Spleen (tissue), 11 donors: ENCODE data around the gene MAP4K2. TPM values are rescaled to one million over a fixed set of nuclear protein-coding genes. Genes with fewer than 3 reads are reported as not detected.

Source experiments
- DNase-seq: peaks from one replicate; pipeline ENCODE4 v3.0.0-alpha.2; 2020
- H3K27ac ChIP-seq, 8 donors: fragments of 200-600 bp; sonication (generic) in 7 of 8; 1 replicate in 4 of 8; 2 replicates in 4 of 8; pipeline versions ENCODE4 v1.5.0 to v1.8.0; 2016 to 2021; ENCODE audit warnings: inconsistent platforms in 4 of 8, mild to moderate bottlenecking in 4 of 8, moderate library complexity in 1 of 8
- H3K27me3 ChIP-seq, 7 donors: fragments of 200-600 bp; sonication (generic) in 6 of 7; replicated peaks in 1 of 7; 1 replicate in 4 of 7; 2 replicates in 3 of 7; pipeline versions ENCODE4 v1.5.0 to v1.8.0; 2016 to 2021; ENCODE audit warnings: inconsistent platforms in 3 of 7, mild to moderate bottlenecking in 1 of 7
- H3K36me3 ChIP-seq, 6 donors: fragments of 200-600 bp; sonication (generic) in 5 of 6; 1 replicate in 4 of 6; 2 replicates in 2 of 6; pipeline versions ENCODE4 v1.5.0 to v1.8.0; 2016 to 2021; ENCODE audit warnings: inconsistent platforms in 2 of 6
- H3K4me1 ChIP-seq, 6 donors: fragments of 200-600 bp; sonication (generic) in 5 of 6; 1 replicate in 3 of 6; 2 replicates in 3 of 6; pipeline versions ENCODE4 v1.5.0 to v1.8.0; 2016 to 2021; ENCODE audit warnings: inconsistent platforms in 3 of 6
- H3K4me3 ChIP-seq, 8 donors: fragments of 200-600 bp; sonication (generic) in 7 of 8; 1 replicate in 4 of 8; 2 replicates in 4 of 8; pipeline versions ENCODE4 v1.5.0 to v1.8.0; 2016 to 2021; ENCODE audit warnings: inconsistent platforms in 4 of 8, mild to moderate bottlenecking in 4 of 8, moderate library complexity in 2 of 8
- H3K9me3 ChIP-seq, 8 donors: fragments of 200-600 bp; sonication (generic) in 7 of 8; 1 replicate in 4 of 8; 2 replicates in 4 of 8; pipeline versions ENCODE4 v1.5.0 to v1.8.0; 2016 to 2021; ENCODE audit warnings: inconsistent platforms in 4 of 8
- CTCF ChIP-seq, 11 experiments: fragments of 200-600 bp in 7 of 11; fragments of 450-650 bp in 4 of 11; sonication (generic) in 4 of 11; IDR thresholded peaks in 8 of 11; conservative IDR thresholded peaks in 3 of 11; 1 replicate in 7 of 11; 2 replicates in 4 of 11; pipeline versions ENCODE4 v1.4.0 to v1.8.0; 2016 to 2021; ENCODE audit warnings: antibody characterized with exemption in 11 of 11, inconsistent platforms in 4 of 11, mild to moderate bottlenecking in 1 of 11
- POLR2A ChIP-seq, 3 donors: fragments of 450-650 bp; IDR thresholded peaks; one replicate each; pipeline ENCODE4 v1.5.1; 2017; ENCODE audit warnings: antibody characterized with exemption in 3 of 3, mild to moderate bottlenecking in 1 of 3
- POLR2AphosphoS5 ChIP-seq, 3 donors: sonication (generic); formaldehyde crosslinking; IDR thresholded peaks; one replicate each; pipeline ENCODE4 v1.5.1; 2017; ENCODE audit warnings: antibody characterized with exemption in 3 of 3
- WGBS, 5 donors: extraction: QIAGEN DNeasy Blood & Tissue Kit in 3 of 5; methylation state at CpG; one replicate each; pipeline versions ENCODE4 v1.1.5 to v1.1.7; 2013 to 2018; 5-methylcytosine and 5-hydroxymethylcytosine counted together
- intact Hi-C: fragments of 100-400 bp; cut with DNase I; formaldehyde crosslinking; loops from one replicate; pipeline ENCODE4 v1.15.0; 2023; ENCODE audit warnings: low total_unique reads
- polyA plus RNA-seq, 3 donors: library from polyadenylated mRNA; stranded (reverse); fragments of 200-250 nt; gene quantifications; one replicate each; pipeline ENCODE4 v1.2.1, GENCODE V29; 2013
- total RNA-seq, 7 donors: library from RNA; depleted of rRNA in 3 of 7; stranded (reverse); fragments of >200 nt in 3 of 7; fragmentation: NEBNext Ultra II Directional in 4 of 7; extraction: Animal tissue kit (Norgen Biotek cat#: 25700) in 4 of 7; gene quantifications; one replicate each; pipeline versions ENCODE4 v1.1.0 to v1.2.1, GENCODE V29; 2016 to 2021
- donor health status: healthy with polysubstance abuse.
- donor health status: DM: no; HTN: no; CAD: no; lungs with moderate emphysema.
- donor health status: DM: no; HTN: no; CAD: no.
- donor health status: Bipolar disorder and iron deficiency.
- donor health status: healthy.
- donor health status: DM: no; HTN: no; CAD: no.
- donor health status: DM: yes; HTN: yes; CAD: no.

Gene MAP4K2
- total and polyA plus RNA-seq, 10 donors: 40.8 to 106 (median 60.6) TPM

DNA sequence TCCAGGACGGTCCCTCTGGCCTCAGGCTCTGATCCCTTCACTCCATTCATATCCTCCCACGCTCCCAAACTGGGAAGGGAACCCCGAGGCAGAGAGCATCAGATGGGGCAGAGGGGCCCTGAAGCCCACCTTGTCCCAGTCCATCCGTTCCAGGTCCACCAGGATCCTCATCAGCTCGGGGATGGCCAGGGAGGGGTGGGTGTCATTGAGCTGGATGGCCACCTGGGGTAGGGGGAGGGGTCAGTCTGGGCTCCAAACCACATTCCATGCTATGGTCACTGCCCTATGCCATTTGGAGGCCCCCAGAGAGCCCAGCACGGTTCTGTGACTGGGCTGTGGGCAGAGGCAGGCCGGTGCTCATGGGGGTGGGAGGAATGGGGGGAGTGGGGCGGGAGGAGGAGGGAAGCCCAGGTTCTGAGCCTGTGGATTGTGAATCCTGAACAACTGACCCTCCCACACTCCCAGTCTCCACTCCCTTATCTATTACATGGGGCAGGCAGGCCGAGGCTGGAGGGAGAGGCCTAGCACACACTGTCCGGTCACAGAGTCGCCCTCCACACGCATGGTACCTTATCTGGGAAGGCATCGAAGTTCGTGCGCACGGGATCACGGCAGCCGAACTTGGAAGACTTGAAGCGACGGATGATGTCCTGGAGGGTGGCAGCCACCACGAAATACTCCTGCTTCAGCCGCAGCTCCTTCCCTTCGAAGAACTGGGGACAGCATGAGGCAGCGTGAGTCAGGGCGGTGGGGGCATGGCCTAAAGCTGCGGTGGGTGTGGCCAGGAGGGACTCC, 48.7 kb downstream of the MAP4K2 start:
- H3K4me1 ChIP-seq: peaks cover 0 to 48% (median 9%) of the 10 kb centered on the region in 6 donors
- H3K27me3 ChIP-seq: no peaks in the 10 kb centered on the region
- peaks cover 0 to 47% (median 0%) of the 10 kb centered on the region in 6 donors for H3K36me3 ChIP-seq
- H3K27ac ChIP-seq: no peak overlapping the region
- peak; percentile 57 for DNase-seq
- 91 to 95% (median 94%) methylated on average over 23 to 26 of the region's 26 CpGs for WGBS, 5 donors
- intact Hi-C loops: no loop called here
- TF ChIP-seq CTCF (IDR thresholded peaks at IDR 0.05 in 8 of 11, conservative IDR thresholded peaks at IDR 0.05 in 3 of 11) (no peak), POLR2AphosphoS5 (IDR thresholded peaks at IDR 0.05) (no peak), POLR2A (IDR thresholded peaks at IDR 0.05) (no peak)
- no peaks in the 10 kb centered on the region for H3K9me3 ChIP-seq
- H3K4me3 ChIP-seq: no peak overlapping the region

DNA sequence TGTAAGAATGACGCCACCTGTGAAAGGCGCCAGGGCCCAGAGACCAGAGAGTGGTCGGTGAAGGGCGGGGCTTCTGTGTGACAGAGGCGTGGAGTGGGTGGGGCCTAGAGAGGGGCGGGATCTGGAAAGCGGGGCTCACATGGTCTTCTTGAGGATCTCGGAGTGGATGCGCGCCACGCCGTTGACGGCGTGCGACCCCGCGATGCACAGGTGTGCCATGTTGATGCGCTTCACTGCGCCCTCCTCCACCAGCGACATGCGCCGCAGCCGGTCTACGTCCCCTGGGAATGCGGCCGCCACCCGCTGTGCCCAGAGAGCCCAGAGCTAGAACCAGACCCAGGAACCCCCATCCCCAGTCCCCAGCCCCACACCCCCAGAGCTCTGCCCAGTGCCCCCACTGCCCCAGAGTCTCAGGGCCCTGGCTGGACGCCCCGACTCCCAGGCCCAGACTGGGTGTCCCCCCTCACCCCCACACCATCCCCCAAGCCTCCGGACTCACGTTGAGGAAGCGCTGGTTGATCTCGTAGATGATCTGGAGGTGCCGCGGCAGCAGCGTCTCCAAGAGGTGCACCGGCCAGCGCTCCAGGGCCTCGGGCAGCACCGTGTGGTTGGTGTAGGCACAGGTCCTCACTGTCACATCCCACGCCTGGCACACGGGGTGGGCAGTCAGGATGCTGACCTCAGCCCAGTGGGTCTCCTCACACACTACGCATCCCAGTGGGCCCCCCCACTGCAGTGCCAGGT, 49.5 kb downstream of the MAP4K2 start:
- peak; percentile 76 for DNase-seq
- H3K4me1 ChIP-seq: peaks cover 0 to 48% (median 6%) of the 10 kb centered on the region in 6 donors
- peaks cover 0 to 47% (median 0%) of the 10 kb centered on the region in 6 donors for H3K36me3 ChIP-seq
- no peak overlapping the region for H3K4me3 ChIP-seq
- 93 to 96% (median 95%) methylated on average over 34 to 43 of the region's 43 CpGs for whole genome bisulfite sequencing, 5 donors
- no peaks in the 10 kb centered on the region for H3K9me3 ChIP-seq
- H3K27me3 ChIP-seq: no peaks in the 10 kb centered on the region
- intact Hi-C loops: no loop called here
- no peak for TF ChIP-seq POLR2A (IDR thresholded peaks at IDR 0.05)
- H3K27ac ChIP-seq: no peak overlapping the region

DNA sequence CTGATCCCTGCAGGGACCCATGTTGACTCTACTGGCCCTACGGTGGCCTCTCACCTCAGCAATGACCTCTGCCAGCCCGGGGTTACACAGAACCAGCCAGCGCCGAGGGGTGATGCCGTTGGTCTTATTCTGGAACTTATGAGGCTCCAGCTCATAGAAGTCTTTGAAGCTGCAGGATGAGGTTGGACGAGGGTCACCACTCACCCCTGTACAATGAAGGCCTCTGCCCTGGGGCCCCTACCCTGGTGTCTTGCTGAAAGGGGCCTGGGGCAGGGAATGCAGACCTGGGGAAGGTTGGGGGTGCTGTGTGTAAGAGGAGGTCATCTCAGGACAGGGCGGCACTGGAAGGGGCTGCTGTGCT, 50.0 kb downstream of the MAP4K2 start:
- intact Hi-C loops: no loop called here
- Histone ChIP-seq H3K27ac (no peak overlapping the region), H3K27me3 (no peaks in the 10 kb centered on the region), H3K4me3 (no peak overlapping the region), H3K36me3 (peaks cover 0 to 47% (median 0%) of the 10 kb centered on the region in 6 donors), H3K9me3 (no peaks in the 10 kb centered on the region), H3K4me1 (peaks cover 0 to 48% (median 6%) of the 10 kb centered on the region in 6 donors)
- TF ChIP-seq POLR2AphosphoS5 (IDR thresholded peaks at IDR 0.05) (no peak), POLR2A (IDR thresholded peaks at IDR 0.05) (no peak), CTCF (IDR thresholded peaks at IDR 0.05 in 8 of 11, conservative IDR thresholded peaks at IDR 0.05 in 3 of 11) (no peak)
- DNase-seq: no peak
- 88 to 95% (median 92%) methylated on average over 7 of the region's 7 CpGs for WGBS, 5 donors

DNA sequence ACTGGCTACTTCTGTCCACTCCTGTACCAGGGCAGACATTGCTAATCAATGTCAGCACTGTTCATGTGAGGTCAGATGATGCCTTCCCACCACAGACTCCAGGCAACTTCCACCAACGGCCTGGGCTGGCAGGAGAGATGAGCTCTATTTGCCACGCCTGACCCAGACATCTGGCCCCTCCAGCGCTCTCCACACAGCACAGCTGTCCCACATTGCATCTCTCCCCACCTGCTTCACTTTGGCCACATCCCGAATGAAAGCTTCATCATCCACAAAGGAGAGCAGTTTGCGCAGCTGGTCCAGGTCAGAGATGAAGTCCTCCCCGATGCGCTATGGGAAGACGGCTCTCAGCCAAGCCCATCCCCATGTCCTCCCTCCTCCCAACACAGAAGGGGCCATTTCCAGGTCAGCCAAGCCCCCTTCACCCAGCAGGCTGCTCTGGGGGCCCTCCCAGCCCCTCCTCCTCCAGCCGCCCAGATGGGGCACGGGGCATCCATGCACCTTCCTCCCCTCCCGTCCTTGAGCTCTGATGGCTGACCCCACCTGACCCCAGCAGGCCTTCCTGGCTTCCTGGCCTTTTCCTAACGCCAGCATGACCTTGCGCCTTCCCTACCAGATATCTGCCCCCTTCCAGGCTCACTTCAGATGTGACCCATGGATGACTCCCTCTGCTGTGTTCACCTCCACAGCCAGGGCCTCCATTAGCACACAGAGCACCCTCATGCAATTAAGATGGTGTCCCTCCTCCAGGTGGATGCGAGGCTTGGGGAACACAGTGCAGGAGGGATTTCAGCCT, 50.6 kb downstream of the MAP4K2 start:
- Histone ChIP-seq H3K9me3 (no peaks in the 10 kb centered on the region), H3K27me3 (no peaks in the 10 kb centered on the region), H3K4me3 (no peak overlapping the region), H3K4me1 (peaks cover 0 to 53% (median 6%) of the 10 kb centered on the region in 6 donors), H3K27ac (no peak overlapping the region), H3K36me3 (peaks cover 0 to 47% (median 0%) of the 10 kb centered on the region in 6 donors)
- intact Hi-C loops: no loop called here
- TF ChIP-seq CTCF (IDR thresholded peaks at IDR 0.05 in 8 of 11, conservative IDR thresholded peaks at IDR 0.05 in 3 of 11) (peak in 1 of 11 experiments; percentile 3), POLR2AphosphoS5 (IDR thresholded peaks at IDR 0.05) (peak in 2 of 3 donors; percentile 38 to 44), POLR2A (IDR thresholded peaks at IDR 0.05) (no peak)
- 73 to 82% (median 76%) methylated on average over 12 to 14 of the region's 14 CpGs for WGBS, 5 donors
- DNase-seq: peak; percentile 42
